ENCODE data around the gene JARID2. TPM values are rescaled to one million over a fixed set of nuclear protein-coding genes. Genes with fewer than 3 reads are reported as not detected.

Gene JARID2
- total and polyA plus RNA-seq, 9 of the 15 experiments (the other 6 are each of a cell fraction or from before 2014, with no cell fraction given): 5.0 to 29.0 (median 15.6) TPM

DNA sequence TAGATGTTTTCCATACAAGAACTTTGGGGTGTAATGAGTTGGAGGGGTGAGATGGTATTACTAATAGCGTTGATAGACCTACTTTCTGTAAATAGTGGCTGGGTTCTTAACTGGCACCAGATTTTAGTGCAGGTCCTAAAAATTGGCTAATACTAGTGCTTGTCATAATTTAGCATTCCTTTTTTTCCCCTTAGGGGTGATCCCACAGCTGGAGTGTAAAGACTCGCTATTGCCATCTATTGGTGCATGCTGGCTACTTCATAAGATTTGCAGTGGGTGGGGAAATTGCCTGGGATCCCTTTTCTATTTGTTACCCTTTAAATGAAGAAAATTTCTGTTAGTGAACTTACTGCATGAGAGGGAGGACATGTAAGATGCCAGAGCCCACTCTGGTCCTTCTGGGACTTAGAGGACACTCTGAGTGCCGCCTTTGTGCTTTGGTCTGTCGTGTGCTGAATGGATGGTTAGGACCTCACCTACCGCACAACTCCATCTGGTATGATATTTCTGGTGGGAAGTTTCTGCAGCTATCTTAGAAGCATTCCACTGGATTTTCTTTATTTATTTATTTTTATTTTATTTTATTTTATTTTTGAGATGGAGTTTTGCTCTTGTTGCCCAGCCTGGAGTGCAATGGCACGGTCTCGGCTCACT, 195.5 kb downstream of the JARID2 start (continued):
- TF ChIP-seq, protein P1, sequence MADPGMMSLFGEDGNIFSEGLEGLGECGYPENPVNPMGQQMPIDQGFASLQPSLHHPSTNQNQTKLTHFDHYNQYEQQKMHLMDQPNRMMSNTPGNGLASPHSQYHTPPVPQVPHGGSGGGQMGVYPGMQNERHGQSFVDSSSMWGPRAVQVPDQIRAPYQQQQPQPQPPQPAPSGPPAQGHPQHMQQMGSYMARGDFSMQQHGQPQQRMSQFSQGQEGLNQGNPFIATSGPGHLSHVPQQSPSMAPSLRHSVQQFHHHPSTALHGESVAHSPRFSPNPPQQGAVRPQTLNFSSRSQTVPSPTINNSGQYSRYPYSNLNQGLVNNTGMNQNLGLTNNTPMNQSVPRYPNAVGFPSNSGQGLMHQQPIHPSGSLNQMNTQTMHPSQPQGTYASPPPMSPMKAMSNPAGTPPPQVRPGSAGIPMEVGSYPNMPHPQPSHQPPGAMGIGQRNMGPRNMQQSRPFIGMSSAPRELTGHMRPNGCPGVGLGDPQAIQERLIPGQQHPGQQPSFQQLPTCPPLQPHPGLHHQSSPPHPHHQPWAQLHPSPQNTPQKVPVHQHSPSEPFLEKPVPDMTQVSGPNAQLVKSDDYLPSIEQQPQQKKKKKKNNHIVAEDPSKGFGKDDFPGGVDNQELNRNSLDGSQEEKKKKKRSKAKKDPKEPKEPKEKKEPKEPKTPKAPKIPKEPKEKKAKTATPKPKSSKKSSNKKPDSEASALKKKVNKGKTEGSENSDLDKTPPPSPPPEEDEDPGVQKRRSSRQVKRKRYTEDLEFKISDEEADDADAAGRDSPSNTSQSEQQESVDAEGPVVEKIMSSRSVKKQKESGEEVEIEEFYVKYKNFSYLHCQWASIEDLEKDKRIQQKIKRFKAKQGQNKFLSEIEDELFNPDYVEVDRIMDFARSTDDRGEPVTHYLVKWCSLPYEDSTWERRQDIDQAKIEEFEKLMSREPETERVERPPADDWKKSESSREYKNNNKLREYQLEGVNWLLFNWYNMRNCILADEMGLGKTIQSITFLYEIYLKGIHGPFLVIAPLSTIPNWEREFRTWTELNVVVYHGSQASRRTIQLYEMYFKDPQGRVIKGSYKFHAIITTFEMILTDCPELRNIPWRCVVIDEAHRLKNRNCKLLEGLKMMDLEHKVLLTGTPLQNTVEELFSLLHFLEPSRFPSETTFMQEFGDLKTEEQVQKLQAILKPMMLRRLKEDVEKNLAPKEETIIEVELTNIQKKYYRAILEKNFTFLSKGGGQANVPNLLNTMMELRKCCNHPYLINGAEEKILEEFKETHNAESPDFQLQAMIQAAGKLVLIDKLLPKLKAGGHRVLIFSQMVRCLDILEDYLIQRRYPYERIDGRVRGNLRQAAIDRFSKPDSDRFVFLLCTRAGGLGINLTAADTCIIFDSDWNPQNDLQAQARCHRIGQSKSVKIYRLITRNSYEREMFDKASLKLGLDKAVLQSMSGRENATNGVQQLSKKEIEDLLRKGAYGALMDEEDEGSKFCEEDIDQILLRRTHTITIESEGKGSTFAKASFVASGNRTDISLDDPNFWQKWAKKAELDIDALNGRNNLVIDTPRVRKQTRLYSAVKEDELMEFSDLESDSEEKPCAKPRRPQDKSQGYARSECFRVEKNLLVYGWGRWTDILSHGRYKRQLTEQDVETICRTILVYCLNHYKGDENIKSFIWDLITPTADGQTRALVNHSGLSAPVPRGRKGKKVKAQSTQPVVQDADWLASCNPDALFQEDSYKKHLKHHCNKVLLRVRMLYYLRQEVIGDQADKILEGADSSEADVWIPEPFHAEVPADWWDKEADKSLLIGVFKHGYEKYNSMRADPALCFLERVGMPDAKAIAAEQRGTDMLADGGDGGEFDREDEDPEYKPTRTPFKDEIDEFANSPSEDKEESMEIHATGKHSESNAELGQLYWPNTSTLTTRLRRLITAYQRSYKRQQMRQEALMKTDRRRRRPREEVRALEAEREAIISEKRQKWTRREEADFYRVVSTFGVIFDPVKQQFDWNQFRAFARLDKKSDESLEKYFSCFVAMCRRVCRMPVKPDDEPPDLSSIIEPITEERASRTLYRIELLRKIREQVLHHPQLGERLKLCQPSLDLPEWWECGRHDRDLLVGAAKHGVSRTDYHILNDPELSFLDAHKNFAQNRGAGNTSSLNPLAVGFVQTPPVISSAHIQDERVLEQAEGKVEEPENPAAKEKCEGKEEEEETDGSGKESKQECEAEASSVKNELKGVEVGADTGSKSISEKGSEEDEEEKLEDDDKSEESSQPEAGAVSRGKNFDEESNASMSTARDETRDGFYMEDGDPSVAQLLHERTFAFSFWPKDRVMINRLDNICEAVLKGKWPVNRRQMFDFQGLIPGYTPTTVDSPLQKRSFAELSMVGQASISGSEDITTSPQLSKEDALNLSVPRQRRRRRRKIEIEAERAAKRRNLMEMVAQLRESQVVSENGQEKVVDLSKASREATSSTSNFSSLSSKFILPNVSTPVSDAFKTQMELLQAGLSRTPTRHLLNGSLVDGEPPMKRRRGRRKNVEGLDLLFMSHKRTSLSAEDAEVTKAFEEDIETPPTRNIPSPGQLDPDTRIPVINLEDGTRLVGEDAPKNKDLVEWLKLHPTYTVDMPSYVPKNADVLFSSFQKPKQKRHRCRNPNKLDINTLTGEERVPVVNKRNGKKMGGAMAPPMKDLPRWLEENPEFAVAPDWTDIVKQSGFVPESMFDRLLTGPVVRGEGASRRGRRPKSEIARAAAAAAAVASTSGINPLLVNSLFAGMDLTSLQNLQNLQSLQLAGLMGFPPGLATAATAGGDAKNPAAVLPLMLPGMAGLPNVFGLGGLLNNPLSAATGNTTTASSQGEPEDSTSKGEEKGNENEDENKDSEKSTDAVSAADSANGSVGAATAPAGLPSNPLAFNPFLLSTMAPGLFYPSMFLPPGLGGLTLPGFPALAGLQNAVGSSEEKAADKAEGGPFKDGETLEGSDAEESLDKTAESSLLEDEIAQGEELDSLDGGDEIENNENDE (IDR thresholded peaks at IDR 0.05; ENCODE audit: low read depth, low read length): no peak
- TF ChIP-seq SRSF1 (IDR thresholded peaks at IDR 0.05; ENCODE audit: low read depth, low read length): no peak
- TF ChIP-seq CHD1 (IDR thresholded peaks at IDR 0.05; ENCODE audit: low read length): no peak
- peak; percentile 21; the same call in 1 of the 2 replicates for TF ChIP-seq STAG1 (CRISPR knock-in tag; IDR thresholded peaks at IDR 0.05; ENCODE audit: borderline replicate concordance)
- no peak for TF ChIP-seq HMGN3 (IDR thresholded peaks at IDR 0.05; ENCODE audit: borderline replicate concordance, extremely low read depth, insufficient read length, low read depth, low read length)
- TF ChIP-seq RFX5 (IDR thresholded peaks at IDR 0.05; ENCODE audit: low read depth, low read length): no peak
- TF ChIP-seq SPI1 (IDR thresholded peaks at IDR 0.05; ENCODE audit: borderline replicate concordance, low read depth, low read length): no peak
- TF ChIP-seq PRMT5 (CRISPR knock-in tag; IDR thresholded peaks at IDR 0.05): no peak
- TF ChIP-seq ZNF311 (CRISPR knock-in tag; IDR thresholded peaks at IDR 0.05): no peak
- TF ChIP-seq, protein P2, sequence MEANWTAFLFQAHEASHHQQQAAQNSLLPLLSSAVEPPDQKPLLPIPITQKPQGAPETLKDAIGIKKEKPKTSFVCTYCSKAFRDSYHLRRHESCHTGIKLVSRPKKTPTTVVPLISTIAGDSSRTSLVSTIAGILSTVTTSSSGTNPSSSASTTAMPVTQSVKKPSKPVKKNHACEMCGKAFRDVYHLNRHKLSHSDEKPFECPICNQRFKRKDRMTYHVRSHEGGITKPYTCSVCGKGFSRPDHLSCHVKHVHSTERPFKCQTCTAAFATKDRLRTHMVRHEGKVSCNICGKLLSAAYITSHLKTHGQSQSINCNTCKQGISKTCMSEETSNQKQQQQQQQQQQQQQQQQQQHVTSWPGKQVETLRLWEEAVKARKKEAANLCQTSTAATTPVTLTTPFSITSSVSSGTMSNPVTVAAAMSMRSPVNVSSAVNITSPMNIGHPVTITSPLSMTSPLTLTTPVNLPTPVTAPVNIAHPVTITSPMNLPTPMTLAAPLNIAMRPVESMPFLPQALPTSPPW (CRISPR knock-in tag; IDR thresholded peaks at IDR 0.05): no peak
- no peak for TF ChIP-seq PHF8 (IDR thresholded peaks at IDR 0.05; ENCODE audit: borderline replicate concordance, low read length)
- TF ChIP-seq CEBPB (tag; IDR thresholded peaks at IDR 0.05): 0 out of 2 replicates have a peak, but pooled peaks have one; percentile 42
- TF ChIP-seq XRCC5 (IDR thresholded peaks at IDR 0.05; ENCODE audit: low read depth, low read length): 0 out of 2 replicates have a peak, but pooled peaks have one; percentile 21
- TF ChIP-seq WHSC1 (IDR thresholded peaks at IDR 0.05; ENCODE audit: low read length): no peak
- no peak for TF ChIP-seq E2F3 (CRISPR knock-in tag; IDR thresholded peaks at IDR 0.05)
- TF ChIP-seq STAT5A (IDR thresholded peaks at IDR 0.05; ENCODE audit: borderline replicate concordance, low read length): no peak

Measured in K562 (cell line).